Gastroesophageal sphincter (tissue), 4 donors: ENCODE results near the gene RAX2. TPM values are rescaled to one million over a fixed set of nuclear protein-coding genes. Genes with fewer than 3 reads are reported as not detected.

ENCODE experiments used
- ATAC-seq: fragments of 150-250 bp; one replicate; pipeline ENCODE4 v1.9.1; 2016; ENCODE audit warnings: mild to moderate bottlenecking, moderate library complexity
- H3K27ac ChIP-seq, 4 donors: fragments of 200-600 bp; sonication (generic) in 3 of 4; 1 replicate in 3 of 4; 2 replicates in 1 of 4; pipeline ENCODE4 v1.5.1; 2016 to 2019
- H3K27me3 ChIP-seq: fragments of 200-600 bp; sonication (generic); one replicate; pipeline ENCODE4 v1.5.1; 2019
- H3K36me3 ChIP-seq, 2 donors: fragments of 200-600 bp; sonication (generic); one replicate each; pipeline ENCODE4 v1.5.1; 2019; ENCODE audit warnings: control low read depth in 1 of 2
- H3K4me1 ChIP-seq, 3 donors: fragments of 200-600 bp; sonication (generic); 1 replicate in 2 of 3; 2 replicates in 1 of 3; pipeline ENCODE4 v1.5.1; 2016 to 2019; ENCODE audit warnings: control low read depth in 2 of 3
- H3K4me3 ChIP-seq, 2 donors: fragments of 200-600 bp; sonication (generic); one replicate each; pipeline ENCODE4 v1.5.1; 2019; ENCODE audit warnings: mild to moderate bottlenecking in 1 of 2, moderate library complexity in 1 of 2
- H3K9me3 ChIP-seq, 3 donors: fragments of 200-600 bp; sonication (generic); one replicate each; pipeline ENCODE4 v1.5.1; 2017 to 2019; ENCODE audit warnings: control low read depth in 2 of 3
- EP300 ChIP-seq: sonication (generic); formaldehyde crosslinking; IDR thresholded peaks from one replicate; pipeline ENCODE4 v1.6.1; 2017; ENCODE audit warnings: antibody characterized with exemption, mild to moderate bottlenecking
- POLR2A ChIP-seq, 2 donors: fragments of 450-650 bp; IDR thresholded peaks; one replicate each; pipeline ENCODE4 v1.6.1; 2017; ENCODE audit warnings: antibody characterized with exemption in 2 of 2, mild to moderate bottlenecking in 2 of 2, moderate library complexity in 1 of 2
- POLR2AphosphoS5 ChIP-seq: sonication (generic); formaldehyde crosslinking; IDR thresholded peaks from one replicate; pipeline ENCODE4 v1.6.1; 2017; ENCODE audit warnings: antibody characterized with exemption
- WGBS, 2 donors: methylation state at CpG; one replicate each; pipeline ENCODE4 v1.1.5; 2018; ENCODE audit warnings: low coverage in 1 of 2; 5-methylcytosine and 5-hydroxymethylcytosine counted together
- total RNA-seq, 4 donors: library from RNA; depleted of rRNA; stranded (reverse); fragments of >200 nt; gene quantifications; one replicate each; pipeline ENCODE4 v1.1.0, GENCODE V29; 2016
- TF ChIP-seq, protein P1 (sequence below), 4 experiments: fragments of 200-600 bp in 2 of 4; fragments of 450-650 bp in 2 of 4; sonication (generic) in 1 of 4; IDR thresholded peaks; one replicate each; pipeline ENCODE4 v1.5.1; 2017 to 2019; ENCODE audit warnings: antibody characterized with exemption in 4 of 4, mild to moderate bottlenecking in 2 of 4, moderate library complexity in 2 of 4

The RAX2 gene
- total RNA-seq, 4 donors from 2014 or later = not detected

DNA sequence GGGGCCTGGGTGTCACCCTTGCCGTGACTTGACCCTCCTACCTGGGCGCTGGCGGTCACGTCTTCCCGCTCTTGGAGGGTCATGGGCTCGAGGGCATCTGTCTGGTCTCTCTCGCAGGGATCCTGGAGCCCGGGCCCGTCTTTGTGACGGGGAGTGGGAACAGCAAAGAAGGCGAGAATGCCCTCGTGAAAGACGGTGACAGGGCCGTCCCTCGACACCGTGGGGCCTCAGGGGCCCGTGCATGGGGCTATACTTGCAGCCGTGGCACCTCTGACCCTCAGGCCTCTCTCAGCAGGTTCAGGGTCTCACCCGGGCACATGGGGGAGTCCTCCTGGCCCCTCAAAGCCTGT lies 35.1 kb upstream of the RAX2 start:
- TF ChIP-seq EP300 (no peak), POLR2A (IDR thresholded peaks at IDR 0.05) (no peak), POLR2AphosphoS5 (no peak)
- TF ChIP-seq, protein P1, sequence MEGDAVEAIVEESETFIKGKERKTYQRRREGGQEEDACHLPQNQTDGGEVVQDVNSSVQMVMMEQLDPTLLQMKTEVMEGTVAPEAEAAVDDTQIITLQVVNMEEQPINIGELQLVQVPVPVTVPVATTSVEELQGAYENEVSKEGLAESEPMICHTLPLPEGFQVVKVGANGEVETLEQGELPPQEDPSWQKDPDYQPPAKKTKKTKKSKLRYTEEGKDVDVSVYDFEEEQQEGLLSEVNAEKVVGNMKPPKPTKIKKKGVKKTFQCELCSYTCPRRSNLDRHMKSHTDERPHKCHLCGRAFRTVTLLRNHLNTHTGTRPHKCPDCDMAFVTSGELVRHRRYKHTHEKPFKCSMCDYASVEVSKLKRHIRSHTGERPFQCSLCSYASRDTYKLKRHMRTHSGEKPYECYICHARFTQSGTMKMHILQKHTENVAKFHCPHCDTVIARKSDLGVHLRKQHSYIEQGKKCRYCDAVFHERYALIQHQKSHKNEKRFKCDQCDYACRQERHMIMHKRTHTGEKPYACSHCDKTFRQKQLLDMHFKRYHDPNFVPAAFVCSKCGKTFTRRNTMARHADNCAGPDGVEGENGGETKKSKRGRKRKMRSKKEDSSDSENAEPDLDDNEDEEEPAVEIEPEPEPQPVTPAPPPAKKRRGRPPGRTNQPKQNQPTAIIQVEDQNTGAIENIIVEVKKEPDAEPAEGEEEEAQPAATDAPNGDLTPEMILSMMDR (IDR thresholded peaks at IDR 0.05) = no peak
- Histone ChIP-seq H3K4me3 (no peak overlapping the region), H3K4me1 (no peaks in the 10 kb centered on the region), H3K36me3 (no peaks in the 10 kb centered on the region), H3K9me3 (no peaks in the 10 kb centered on the region), H3K27me3 (peaks cover 47% of the 10 kb centered on the region), H3K27ac (no peak overlapping the region)
- ATAC-seq = no peak
- WGBS, 2 donors = no CpG with 5 or more reads among the region's 19 CpGs

DNA sequence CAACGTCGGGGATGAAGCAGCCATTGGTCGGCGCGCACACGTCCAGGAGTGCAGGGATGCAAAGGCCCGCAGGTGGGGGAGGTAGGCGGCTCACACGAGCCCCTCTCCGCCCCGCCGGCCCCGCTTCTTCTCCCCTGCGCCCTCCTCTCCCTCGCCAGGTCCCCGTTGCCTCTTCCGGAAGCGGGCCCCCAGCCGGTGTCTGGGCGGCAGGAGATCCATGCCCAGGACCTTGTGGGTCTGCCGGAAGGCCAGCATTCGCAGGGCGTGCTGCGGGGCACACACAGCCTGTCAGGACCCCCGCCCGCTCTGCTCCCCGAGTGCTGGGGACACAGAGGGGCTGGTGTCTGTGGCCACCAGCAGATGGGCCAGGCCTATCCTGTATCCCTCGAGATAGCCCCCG lies 33.8 kb upstream of the RAX2 start:
- ATAC-seq = no peak
- no peak overlapping the region for H3K27ac ChIP-seq
- peaks cover 0 to 12% (median 4%) of the 10 kb centered on the region in 3 donors for H3K4me1 ChIP-seq
- H3K27me3 ChIP-seq = peaks cover 48% of the 10 kb centered on the region
- no peak overlapping the region for H3K4me3 ChIP-seq
- no peaks in the 10 kb centered on the region for H3K36me3 ChIP-seq
- TF ChIP-seq POLR2A (IDR thresholded peaks at IDR 0.05) (no peak), EP300 (no peak), POLR2AphosphoS5 (no peak)
- TF ChIP-seq, protein P1 (IDR thresholded peaks at IDR 0.05) = no peak
- WGBS, 2 donors = 73 to 100% methylated on average over 2 to 8 of the region's 29 CpGs
- no peaks in the 10 kb centered on the region for H3K9me3 ChIP-seq

- no CpG with 5 or more reads among the region's 13 CpGs for WGBS, 2 donors
Observed at GRCh38 chr19:3804429-3804828, 32.4 kb upstream of the RAX2 start.

GRCh38 chr19:3803986-3804385 lies 32.0 kb upstream of the RAX2 start:
- Histone ChIP-seq H3K4me3 (no peak overlapping the region), H3K27ac (no peak overlapping the region), H3K9me3 (no peaks in the 10 kb centered on the region), H3K36me3 (no peaks in the 10 kb centered on the region), H3K27me3 (peaks cover 57% of the 10 kb centered on the region), H3K4me1 (peaks cover 0 to 14% (median 4%) of the 10 kb centered on the region in 3 donors)
- 17% methylated on average over 1 of the region's 10 CpGs; no CpG with 5 or more reads in 1 of the 2 donors for WGBS, 2 donors
- no peak for ATAC-seq
- TF ChIP-seq, protein P1 (IDR thresholded peaks at IDR 0.05) = no peak
- no peak for TF ChIP-seq POLR2A (IDR thresholded peaks at IDR 0.05)
- no peak for TF ChIP-seq EP300
- TF ChIP-seq POLR2AphosphoS5 = no peak

More at GRCh38 chr19:3804429-3804828, 32.4 kb upstream of the RAX2 start:
- Histone ChIP-seq H3K4me3 (no peak overlapping the region), H3K36me3 (no peaks in the 10 kb centered on the region), H3K4me1 (peaks cover 0 to 14% (median 4%) of the 10 kb centered on the region in 3 donors), H3K27ac (no peak overlapping the region), H3K9me3 (no peaks in the 10 kb centered on the region), H3K27me3 (peaks cover 52% of the 10 kb centered on the region)
- no peak for TF ChIP-seq POLR2A (IDR thresholded peaks at IDR 0.05)
- TF ChIP-seq POLR2AphosphoS5 = no peak
- no peak for TF ChIP-seq EP300
- TF ChIP-seq, protein P1 (IDR thresholded peaks at IDR 0.05) = no peak
- no peak for ATAC-seq

DNA sequence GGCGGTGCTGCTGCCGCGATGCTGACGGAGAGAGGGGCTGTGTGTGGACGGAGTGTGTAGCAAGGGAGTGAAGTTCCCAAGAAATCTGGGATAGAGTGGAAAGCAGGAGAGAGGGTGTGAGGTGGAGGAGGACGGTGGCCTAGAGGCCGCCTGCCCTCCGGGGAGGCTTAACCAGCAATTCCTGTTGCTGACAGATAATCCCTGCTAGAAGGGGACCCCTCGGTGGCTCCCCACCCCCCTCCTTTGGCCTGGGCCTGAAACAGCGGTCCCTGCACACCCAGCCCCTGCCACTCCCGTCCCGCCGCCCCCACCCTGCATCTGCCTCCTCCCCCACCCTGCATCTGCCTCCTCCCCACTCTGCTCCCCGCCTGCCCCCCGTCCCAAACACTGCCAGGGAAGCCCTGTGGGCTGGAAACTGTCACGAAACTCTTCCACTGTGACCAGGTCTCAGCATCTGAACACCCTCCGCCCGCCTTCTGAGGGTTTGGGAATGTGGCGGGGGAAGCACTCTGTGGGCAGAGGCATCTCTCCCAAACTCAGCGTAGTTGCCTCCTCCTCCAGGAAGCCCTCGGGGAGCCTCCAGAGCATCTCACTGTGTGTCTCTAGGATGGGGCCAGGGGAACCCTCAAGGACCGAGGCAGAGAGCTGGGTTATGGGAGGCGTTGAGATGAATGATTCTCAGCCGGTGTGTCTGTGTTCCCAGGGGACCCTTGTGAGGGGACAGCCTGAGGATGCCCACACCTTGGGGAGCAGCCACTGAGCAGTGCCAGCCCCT lies 31.3 kb upstream of the RAX2 start:
- no peak for ATAC-seq
- no peak for TF ChIP-seq POLR2AphosphoS5
- 71% methylated on average over 8 of the region's 24 CpGs; no CpG with 5 or more reads in 1 of the 2 donors for WGBS, 2 donors
- Histone ChIP-seq H3K9me3 (no peaks in the 10 kb centered on the region), H3K4me3 (no peak overlapping the region), H3K36me3 (no peaks in the 10 kb centered on the region), H3K27me3 (peaks cover 63% of the 10 kb centered on the region), H3K27ac (no peak overlapping the region), H3K4me1 (peaks cover 0 to 14% (median 4%) of the 10 kb centered on the region in 3 donors)
